GM18867 (cell line): ENCODE results near the gene MRPL9.
"Not testable (repeated sequence)": the region's sequence is repeated elsewhere in the genome, so short reads cannot be mapped to it uniquely, and the experiment has no call there.

Source experiments
- ATAC-seq: cut with Tn5 transposase; IDR thresholded peaks from one replicate; pipeline ENCODE4 v1.9.1; 2021; ENCODE audit warnings: mild to moderate bottlenecking, moderate library complexity; ENCODE audit not compliant: unreplicated experiment

Gene MRPL9

GRCh38 chr1:151737026-151737425 is 26.3 kb downstream of the MRPL9 start:
- ATAC-seq = no peak

DNA sequence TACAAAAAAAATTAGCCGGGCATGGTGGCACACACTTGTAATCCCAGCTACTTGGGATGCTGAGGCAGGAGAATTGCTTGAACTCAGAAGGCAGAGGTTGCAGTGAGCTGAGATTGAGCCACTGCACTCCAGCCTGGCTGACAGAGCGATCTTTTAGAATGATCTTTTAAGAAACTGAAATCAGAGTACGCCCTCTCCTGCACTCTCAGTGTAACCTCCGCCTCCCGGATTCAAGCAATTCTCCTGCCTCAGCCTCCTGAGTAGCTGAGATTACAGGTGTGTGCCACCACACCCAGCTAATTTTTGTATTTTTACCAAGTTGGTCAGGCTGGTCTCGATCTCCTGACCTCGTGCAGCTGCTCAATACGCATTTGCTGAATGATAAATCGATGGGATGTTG is 29.3 kb downstream of the MRPL9 start:
- not testable (repeated sequence) for ATAC-seq

DNA sequence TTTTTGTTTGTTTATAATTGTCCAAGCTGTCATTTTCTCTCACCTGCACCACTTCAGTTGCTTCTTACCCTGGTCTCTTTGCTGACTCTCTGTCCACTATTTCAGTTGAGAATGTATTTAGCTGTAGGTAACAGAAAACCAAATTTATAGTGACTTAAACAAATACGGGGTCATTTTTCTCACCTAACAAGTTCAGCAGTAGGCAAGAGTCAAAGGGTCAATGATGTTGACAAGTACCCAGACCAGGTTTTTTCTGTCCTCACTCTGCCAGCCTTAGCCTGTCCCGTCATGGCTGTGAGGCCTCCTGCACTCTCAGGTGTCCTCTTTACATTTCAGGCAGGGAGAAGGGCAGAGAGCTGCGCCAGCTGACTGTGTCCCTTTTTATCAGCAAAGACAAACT is 30.2 kb downstream of the MRPL9 start:
- no peak for ATAC-seq

- no peak for ATAC-seq
Measured at GRCh38 chr1:151729966-151730291, 33.4 kb downstream of the MRPL9 start.

- no peak for ATAC-seq
Measured at GRCh38 chr1:151729157-151729965, 33.9 kb downstream of the MRPL9 start.

DNA sequence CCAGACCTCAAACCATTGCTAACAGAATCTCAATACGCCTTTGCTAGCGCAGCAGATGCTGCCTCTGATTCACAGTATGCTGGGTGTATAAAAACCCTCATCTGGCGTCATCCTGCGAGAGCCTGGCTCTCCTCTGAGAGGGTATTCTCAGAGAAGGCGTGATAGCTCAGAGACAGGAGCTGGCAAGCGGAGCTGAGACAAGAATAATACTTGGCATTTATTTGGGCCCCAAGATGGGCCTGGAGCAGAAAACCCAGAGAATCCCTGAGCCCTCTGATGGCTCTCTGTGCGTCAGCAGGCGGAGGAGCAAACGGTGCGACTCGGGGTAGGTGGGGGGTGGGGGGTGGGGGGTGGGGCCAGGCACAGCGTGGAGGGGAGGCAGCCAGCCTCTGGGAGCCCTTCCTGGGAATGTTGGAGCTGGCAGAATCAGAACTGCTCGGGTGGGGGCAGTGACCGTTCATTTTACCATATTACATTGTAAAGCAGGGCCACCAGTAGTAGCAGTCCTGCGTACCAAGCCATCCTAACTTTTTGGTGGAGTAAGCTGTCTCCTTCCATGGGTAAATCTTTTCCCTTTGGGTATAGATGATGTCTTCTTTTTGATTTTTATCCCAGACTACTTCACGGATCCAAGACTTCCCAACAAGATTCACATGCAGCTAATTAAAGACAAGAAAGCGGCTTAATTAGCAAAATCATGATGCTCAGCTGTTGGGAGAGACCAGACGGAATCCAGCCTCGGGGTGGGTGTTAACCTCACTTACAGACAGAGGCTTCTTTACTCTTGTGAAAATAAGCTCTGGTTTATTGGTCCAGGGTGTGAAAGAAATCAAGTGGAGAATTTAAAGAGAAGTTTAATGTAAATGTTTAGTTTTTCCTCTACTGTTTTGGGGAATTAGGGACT is 34.9 kb downstream of the MRPL9 start:
- ATAC-seq = no peak

- ATAC-seq = no peak
Measured at GRCh38 chr1:151723726-151724370, 39.4 kb downstream of the MRPL9 start.

DNA sequence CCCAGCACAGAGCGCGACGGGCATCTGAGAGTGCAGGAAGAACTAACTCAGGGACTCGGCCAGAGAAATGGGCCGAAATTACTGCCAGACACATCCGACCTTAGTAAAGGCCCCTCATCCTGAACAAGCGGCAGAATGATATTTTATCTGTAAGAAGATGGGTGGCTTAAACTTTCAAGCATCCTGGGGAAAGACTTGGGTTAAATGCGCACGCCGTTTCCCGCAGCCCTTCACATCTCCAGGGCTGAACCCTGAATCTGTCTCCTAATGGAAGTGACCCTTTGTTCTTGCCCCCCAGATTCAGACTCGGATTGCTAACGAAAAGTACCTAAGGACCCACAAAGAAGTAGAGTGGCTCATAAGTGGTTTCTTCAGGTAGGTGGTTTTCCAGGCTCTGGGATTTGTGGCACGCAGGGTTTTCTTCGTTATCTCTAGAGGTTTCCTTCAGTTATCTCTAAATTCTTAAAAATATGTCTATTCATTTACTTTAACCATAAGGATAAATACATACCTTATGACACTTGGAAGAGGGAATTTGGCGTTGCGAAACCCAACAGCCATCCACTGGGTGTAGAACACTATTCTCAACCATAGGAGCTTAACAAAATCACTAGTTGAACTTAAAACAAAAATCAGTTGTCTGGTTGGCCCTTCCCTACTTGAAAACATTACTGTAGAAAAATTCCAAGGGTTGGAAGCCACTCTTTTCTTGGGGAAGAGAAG is 41.3 kb downstream of the MRPL9 start:
- ATAC-seq = no peak

GRCh38 chr1:151720974-151721787 is 42.1 kb downstream of the MRPL9 start, which contains the start of gene RIIAD1:
TSS of gene RIIAD1 (plus strand) at chr1:151721522. CDS start at chr1:151721537, 15 bp downstream.
- no peak for ATAC-seq

DNA sequence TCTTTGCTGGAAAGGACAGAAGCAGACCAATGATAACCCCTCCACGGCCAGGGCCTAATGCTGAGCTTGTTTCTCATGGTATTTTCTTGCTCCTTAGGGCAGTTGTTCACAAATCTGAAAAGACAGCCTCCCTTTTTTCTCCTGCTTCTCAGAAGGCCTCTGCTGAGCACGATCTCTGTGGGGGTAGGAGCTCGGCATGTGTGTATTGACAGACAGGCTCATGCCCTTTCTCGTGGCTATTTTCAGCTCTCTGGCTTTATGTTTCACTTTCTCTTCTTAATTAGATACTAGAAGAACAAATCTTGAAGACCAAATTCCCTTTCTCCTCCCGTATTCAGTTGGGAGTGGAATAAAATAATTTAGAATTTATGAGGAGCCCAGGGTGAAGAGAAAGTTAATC is 42.7 kb downstream of the MRPL9 start:
- ATAC-seq = peak; percentile 62

- no peak for ATAC-seq
Measured at GRCh38 chr1:151720125-151720524, 43.2 kb downstream of the MRPL9 start.

- ATAC-seq = no peak
Measured at GRCh38 chr1:151718666-151719065, 44.6 kb downstream of the MRPL9 start.

DNA sequence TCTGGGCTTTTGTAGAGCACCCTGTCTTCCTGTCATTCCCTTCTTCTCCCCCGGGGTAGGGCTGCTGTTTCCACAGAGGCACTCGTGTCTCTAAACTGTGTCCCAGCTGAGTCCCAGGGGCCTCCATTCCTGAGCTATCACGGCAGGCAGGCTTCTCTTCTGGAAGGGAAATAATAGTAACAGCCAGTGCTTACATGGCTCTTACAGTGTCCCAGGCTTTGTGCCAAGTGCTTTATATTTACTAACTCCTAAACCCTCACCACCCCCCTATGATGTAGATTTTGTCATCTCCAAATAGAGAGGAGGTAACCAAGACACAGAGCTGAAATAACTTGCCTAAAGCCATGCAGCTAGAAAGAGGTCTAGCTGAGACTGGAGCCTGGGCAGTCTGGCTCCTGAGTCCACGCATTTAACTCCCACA is 45.3 kb downstream of the MRPL9 start:
- ATAC-seq = no peak

DNA sequence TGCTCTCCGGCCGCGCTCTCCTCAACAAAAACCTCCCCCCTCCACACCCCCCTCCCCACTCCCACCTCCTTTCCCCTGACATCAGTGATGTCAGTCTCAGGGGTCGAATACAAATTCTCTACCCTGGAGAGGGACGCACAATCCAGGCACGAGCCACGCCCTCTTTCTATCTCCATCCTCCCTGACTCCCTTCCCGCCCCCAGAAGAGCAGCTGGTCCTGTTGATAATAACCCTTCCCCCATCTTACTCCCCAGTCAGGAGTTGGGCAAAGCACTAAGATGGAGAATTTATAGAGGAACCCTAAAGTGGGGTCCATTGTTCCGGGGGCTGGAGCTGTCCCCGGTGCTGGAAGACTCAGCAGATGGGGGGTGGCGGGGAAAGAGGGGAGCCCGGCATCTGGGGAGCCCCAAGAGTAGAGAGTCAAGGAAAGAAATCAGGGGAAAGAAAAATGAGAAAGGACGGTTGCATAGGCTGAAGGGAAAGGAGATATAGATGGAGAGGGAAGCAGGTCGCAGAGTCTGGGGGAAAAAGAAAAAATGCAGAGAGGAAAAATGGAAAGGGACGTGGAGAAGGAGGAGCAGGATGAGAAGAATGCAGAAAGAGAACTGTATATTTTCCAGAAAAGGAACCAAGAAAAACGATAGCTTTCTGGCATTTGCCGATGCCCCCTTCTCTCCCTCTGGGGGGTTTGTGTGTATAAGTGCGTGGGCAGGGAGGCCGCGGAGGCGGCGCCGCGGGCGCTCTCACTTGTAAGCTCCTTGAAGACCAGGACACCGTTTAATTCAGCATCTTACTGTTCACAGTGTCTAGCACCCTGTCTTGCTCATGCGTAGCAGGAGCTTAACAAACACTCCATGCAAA is 46.3 kb downstream of the MRPL9 start, which contains the start of gene CELF3:
TSS of gene CELF3 (minus strand) at position 33 of the 861 bp plus-strand sequence. CDS start 783 bp downstream, outside the sequence.
- ATAC-seq = no peak

- no peak for ATAC-seq
Measured at GRCh38 chr1:151716405-151716762, 46.9 kb downstream of the MRPL9 start.

- ATAC-seq = no peak
Measured at GRCh38 chr1:151715726-151716404, 47.4 kb downstream of the MRPL9 start.

DNA sequence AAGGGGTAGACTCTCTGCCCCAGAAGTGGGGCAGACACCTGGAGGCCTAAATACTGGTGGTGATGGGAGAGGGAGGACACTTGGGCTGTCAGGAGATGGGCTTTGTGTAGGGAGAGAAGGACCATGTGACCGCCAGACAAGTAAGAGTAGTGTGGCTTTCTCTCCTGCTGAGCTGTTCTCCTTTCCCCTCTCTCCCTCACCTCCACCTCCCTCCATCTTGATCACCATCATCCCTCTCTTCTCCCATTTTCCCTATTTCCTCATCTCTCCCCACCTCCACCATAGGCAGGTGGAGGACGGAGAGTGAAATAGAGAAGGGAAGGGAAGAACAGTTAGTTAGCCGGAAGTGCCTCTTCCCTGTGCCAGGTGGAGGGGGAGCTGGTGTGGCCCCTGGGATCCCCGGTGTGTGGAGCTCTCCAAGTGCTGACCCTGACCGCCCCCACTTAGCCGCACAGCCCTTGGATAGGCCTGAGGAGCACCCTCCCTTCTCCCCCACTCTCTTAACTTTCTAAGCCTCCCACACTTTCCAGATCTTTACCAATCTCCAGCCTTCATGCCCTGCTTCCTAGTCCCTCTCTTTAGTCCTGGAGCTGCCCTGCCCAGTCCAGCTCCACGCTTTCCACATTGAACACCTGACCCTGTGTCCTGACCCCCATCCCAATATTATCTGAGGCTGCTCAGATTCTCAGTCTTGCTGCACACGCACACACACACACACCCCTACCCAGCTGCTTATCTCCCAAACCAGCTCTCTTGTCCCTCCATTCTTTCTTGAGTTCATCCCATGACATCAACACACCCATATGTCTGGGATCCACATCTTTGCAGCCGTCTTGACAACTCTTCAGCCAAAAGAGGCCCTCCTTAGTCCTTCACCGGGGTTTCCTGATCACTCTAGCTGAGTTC is 48.2 kb downstream of the MRPL9 start:
- no peak for ATAC-seq
